A673 (cell line): Measurements from ENCODE around the gene AIF1.

Experiments
- EZH2 ChIP-seq: fragments of 200-600 bp; sonication (generic); IDR thresholded peaks from 2 replicates; pipeline ENCODE4 v1.6.1; 2017; ENCODE audit warnings: borderline replicate concordance, low read depth, mild to moderate bottlenecking, mixed read lengths, antibody characterized with exemption, low read length; ENCODE audit not compliant: poor library complexity, severe bottlenecking
- TF ChIP-seq, protein P1 (sequence below): fragments of 300-800, 200-600 bp; sonication (generic); conservative IDR thresholded peaks from 2 replicates; pipeline ENCODE4 v1.5.1; 2017; ENCODE audit warnings: low read depth, mild to moderate bottlenecking, antibody characterized with exemption, low read length, moderate library complexity, mixed read lengths

DNA sequence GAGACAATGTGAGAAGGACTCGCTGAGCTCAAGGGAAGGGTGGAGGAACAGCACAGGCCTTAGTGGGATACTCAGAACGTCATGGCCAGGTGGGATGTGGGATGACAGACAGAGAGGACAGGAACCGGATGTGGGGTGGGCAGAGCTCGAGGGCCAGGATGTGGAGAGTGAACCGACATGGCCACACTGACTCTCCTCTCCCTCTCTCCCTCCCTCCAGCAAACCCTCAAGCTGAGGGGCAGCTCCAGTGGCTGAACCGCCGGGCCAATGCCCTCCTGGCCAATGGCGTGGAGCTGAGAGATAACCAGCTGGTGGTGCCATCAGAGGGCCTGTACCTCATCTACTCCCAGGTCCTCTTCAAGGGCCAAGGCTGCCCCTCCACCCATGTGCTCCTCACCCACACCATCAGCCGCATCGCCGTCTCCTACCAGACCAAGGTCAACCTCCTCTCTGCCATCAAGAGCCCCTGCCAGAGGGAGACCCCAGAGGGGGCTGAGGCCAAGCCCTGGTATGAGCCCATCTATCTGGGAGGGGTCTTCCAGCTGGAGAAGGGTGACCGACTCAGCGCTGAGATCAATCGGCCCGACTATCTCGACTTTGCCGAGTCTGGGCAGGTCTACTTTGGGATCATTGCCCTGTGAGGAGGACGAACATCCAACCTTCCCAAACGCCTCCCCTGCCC is 38.0 kb upstream of the AIF1 start:
- TF ChIP-seq, protein P1, sequence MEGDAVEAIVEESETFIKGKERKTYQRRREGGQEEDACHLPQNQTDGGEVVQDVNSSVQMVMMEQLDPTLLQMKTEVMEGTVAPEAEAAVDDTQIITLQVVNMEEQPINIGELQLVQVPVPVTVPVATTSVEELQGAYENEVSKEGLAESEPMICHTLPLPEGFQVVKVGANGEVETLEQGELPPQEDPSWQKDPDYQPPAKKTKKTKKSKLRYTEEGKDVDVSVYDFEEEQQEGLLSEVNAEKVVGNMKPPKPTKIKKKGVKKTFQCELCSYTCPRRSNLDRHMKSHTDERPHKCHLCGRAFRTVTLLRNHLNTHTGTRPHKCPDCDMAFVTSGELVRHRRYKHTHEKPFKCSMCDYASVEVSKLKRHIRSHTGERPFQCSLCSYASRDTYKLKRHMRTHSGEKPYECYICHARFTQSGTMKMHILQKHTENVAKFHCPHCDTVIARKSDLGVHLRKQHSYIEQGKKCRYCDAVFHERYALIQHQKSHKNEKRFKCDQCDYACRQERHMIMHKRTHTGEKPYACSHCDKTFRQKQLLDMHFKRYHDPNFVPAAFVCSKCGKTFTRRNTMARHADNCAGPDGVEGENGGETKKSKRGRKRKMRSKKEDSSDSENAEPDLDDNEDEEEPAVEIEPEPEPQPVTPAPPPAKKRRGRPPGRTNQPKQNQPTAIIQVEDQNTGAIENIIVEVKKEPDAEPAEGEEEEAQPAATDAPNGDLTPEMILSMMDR, result no peak
- no peak for TF ChIP-seq EZH2
